Measurements from ENCODE around the gene MYO1H. TPM values are rescaled to one million over a fixed set of nuclear protein-coding genes. Genes with fewer than 3 reads are reported as not detected.

Gene MYO1H
- total RNA-seq, 1 experiment from 2014 or later, result 0.26 TPM

DNA sequence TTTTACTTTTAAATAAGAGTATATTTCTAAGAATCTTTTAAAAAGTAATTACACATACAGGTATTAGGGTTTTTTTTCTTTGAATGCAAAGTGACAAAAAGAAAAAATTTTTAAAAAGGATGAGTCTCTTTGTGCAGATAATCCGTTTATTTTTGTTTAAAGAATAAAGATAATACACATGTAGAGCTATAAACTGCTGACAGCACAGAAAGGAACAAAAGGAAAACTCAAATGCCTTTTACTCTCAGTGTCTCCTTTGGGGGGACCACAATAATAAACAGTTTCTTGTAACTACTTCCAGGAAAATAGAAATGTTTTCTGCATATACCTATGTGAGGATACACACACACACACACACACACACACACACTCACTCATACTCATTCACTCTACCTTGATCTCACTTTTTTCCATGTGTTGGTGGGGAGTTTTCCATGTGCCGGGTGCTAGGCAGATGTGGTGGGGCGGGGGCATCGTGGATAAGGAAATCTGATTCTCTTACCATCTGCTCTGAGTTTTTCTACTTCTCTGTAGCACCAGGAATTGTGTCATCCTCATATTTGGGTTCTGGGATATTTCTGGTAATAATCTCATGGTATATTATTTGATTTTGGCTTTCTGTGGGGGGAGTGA is 71.3 kb downstream of the MYO1H start:
- Mint-ChIP-seq H3K9me3 (peaks cover 0 to 2% of the 10 kb centered on the region in 2 experiments; a peak in 2 of 5 replicates), H3K27me3 (ENCODE audit: low read depth) (peaks cover 2% of the 10 kb centered on the region; the same call in 1 of the 2 replicates), H3K27ac (no peak overlapping the region), H3K4me1 (no peaks in the 10 kb centered on the region), H3K36me3 (ENCODE audit: insufficient read depth in 1 of 3, low read depth in 3 of 3) (no peaks in the 10 kb centered on the region), H3K4me3 (no peak overlapping the region)
- H4K8ac ChIP-seq (replicated peaks; ENCODE audit: insufficient read length, low read depth, low read length), result no peak overlapping the region
- no peak overlapping the region for H3K56ac ChIP-seq (ENCODE audit: insufficient read length, low read depth, low read length)
- no peaks in the 10 kb centered on the region for H4K20me1 ChIP-seq (ENCODE audit: control insufficient read depth, insufficient read depth, insufficient read length)
- no peak overlapping the region for H2BK120ac ChIP-seq (ENCODE audit: low read depth, low read length, poor library complexity, severe bottlenecking)
- H3K79me1 ChIP-seq (ENCODE audit: insufficient read depth, low read depth, low read length, poor library complexity, severe bottlenecking), result no peaks in the 10 kb centered on the region
- no peaks in the 10 kb centered on the region for H3K4me1 ChIP-seq (ENCODE audit: insufficient read depth, low read length)
- H2BK12ac ChIP-seq (ENCODE audit: insufficient read length, low read depth, low read length), result no peak overlapping the region
- no peak overlapping the region for H3T11ph ChIP-seq (ENCODE audit: low read length)
- H3K27ac ChIP-seq (ENCODE audit: insufficient read length, low read depth, low read length), result no peak overlapping the region
- no peak overlapping the region for H2BK15ac ChIP-seq (ENCODE audit: low read depth, low read length)
- no peak for DNase-seq
- no peaks in the 10 kb centered on the region for H3K23me2 ChIP-seq (ENCODE audit: insufficient read length, low read depth, low read length, poor library complexity, severe bottlenecking)
- no peak overlapping the region for H2BK20ac ChIP-seq (ENCODE audit: low read depth, low read length, poor library complexity, severe bottlenecking)
- H3K4ac ChIP-seq (ENCODE audit: low read depth, low read length), result no peak overlapping the region
- H3K23ac ChIP-seq (ENCODE audit: insufficient read length, low read depth, low read length), result no peak overlapping the region
- TF ChIP-seq, protein P1, sequence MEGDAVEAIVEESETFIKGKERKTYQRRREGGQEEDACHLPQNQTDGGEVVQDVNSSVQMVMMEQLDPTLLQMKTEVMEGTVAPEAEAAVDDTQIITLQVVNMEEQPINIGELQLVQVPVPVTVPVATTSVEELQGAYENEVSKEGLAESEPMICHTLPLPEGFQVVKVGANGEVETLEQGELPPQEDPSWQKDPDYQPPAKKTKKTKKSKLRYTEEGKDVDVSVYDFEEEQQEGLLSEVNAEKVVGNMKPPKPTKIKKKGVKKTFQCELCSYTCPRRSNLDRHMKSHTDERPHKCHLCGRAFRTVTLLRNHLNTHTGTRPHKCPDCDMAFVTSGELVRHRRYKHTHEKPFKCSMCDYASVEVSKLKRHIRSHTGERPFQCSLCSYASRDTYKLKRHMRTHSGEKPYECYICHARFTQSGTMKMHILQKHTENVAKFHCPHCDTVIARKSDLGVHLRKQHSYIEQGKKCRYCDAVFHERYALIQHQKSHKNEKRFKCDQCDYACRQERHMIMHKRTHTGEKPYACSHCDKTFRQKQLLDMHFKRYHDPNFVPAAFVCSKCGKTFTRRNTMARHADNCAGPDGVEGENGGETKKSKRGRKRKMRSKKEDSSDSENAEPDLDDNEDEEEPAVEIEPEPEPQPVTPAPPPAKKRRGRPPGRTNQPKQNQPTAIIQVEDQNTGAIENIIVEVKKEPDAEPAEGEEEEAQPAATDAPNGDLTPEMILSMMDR (conservative IDR thresholded peaks at IDR 0.05), result no peak
- H4K5ac ChIP-seq (ENCODE audit: insufficient read length, low read depth, low read length), result no peak overlapping the region
- no peak overlapping the region for H2AFZ ChIP-seq (ENCODE audit: low read length)
- WGBS (ENCODE audit: extremely low coverage, insufficient read length, low lambda C conversion rate), result no CpG with 5 or more reads among the region's 4 CpGs
- no peak overlapping the region for H3K9ac ChIP-seq (ENCODE audit: extremely low read depth, insufficient read length, low read length)
- H2AK5ac ChIP-seq (ENCODE audit: insufficient read length, low read length), result no peak overlapping the region
- H2BK5ac ChIP-seq (ENCODE audit: insufficient read length, low read length), result no peak overlapping the region
- no peaks in the 10 kb centered on the region for H3K9me3 ChIP-seq (ENCODE audit: control insufficient read depth, low read depth, low read length)
- H3K4me2 ChIP-seq (ENCODE audit: insufficient read depth, insufficient read length, low read length), result no peak overlapping the region
- H3K14ac ChIP-seq (ENCODE audit: insufficient read depth, low read length), result no peak overlapping the region
- no peak overlapping the region for H3K18ac ChIP-seq (ENCODE audit: insufficient read length, low read depth, low read length)
- no peak overlapping the region for H4K91ac ChIP-seq (ENCODE audit: insufficient read length, low read depth, low read length)
- no peaks in the 10 kb centered on the region for H3K79me2 ChIP-seq (ENCODE audit: insufficient read depth, low read length)
- no peaks in the 10 kb centered on the region for H3K27me3 ChIP-seq (ENCODE audit: insufficient read depth, low read length)

Measured in H9 (cell line).